Measurements from ENCODE around the gene NGLY1.

The NGLY1 gene

DNA sequence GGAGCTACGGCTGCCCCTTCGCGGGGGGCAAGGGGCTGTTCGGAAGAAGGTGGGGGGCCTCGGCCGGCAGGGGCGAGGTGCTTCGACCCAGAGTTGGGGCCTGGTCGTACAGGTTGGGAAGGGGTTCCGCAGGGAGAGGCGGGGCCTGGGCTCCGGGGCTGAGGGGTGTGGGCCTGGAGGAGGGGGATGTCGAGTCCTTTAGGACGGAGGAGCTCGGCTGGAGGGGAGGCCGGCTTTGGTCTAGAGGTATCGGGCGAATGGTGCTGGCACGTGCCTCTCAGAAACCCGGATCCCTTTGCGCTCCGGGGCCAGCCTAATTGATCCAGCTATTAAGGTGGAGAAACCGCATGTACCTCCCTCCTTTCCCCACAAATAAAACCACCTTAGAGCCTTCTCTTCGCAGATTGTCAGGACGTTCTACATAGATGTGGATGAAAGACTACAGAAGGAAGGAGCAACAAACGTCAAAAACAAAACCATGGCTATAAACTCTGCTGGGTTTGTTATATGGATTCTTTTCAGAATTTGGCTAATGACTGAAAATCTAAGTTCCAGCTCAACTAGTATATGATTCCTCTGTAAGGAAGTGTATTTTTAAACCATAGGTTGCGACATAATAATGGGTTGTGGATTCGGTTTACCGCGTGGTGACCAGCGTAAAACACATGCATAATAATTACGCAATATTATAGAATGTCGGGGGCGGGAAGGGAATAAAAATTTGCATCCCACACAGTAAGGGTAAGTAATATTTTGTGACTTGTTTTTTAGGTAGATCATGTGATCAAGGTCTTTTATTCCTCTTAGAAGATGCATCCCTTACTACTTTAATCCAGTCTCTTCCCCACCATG is 644 bp upstream of the NGLY1 start:
- H3K4me3 ChIP-seq (ENCODE audit: low read length in 2 of 2): peak overlapping the region; percentile 75 to 81
- no peaks in the 10 kb centered on the region for H3K9me3 ChIP-seq (ENCODE audit: control insufficient read depth in 2 of 2, low read length in 2 of 2)
- H3K27me3 ChIP-seq (ENCODE audit: control insufficient read depth in 1 of 2, insufficient read depth in 2 of 2, low read length in 2 of 2): no peaks in the 10 kb centered on the region
- H3K36me3 ChIP-seq (ENCODE audit: control insufficient read depth in 2 of 2, insufficient read depth in 2 of 2, low read length in 2 of 2): no peaks in the 10 kb centered on the region
- peaks cover 9% of the 10 kb centered on the region for H3K4me1 ChIP-seq (ENCODE audit: control insufficient read depth, insufficient read depth, low read length)
- peak overlapping the region; percentile 63 to 72 for H3K9ac ChIP-seq (ENCODE audit: low read length in 2 of 2)
- H3K27ac ChIP-seq (ENCODE audit: low read length): peak overlapping the region; percentile 12

DNA sequence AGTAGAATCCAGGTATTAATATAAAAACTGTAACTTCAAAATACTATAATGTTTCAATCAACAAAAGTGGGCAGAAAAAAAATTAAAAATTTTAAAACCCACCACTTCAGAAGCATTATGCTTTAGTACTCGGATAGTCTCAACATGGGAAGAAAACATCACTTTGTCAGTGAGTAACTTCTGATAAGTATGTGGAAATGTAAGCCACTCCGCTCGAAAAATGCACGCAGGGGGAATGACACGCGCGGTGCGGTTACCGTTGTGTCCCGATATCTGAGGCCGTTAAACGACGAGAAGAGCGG is 656 bp downstream of the NGLY1 start:
- H3K27me3 ChIP-seq (ENCODE audit: control insufficient read depth in 1 of 2, insufficient read depth in 2 of 2, low read length in 2 of 2): no peaks in the 10 kb centered on the region
- H3K9me3 ChIP-seq (ENCODE audit: control insufficient read depth in 2 of 2, low read length in 2 of 2): no peaks in the 10 kb centered on the region
- peaks cover 0 to 7% of the 10 kb centered on the region in 2 donors for H3K36me3 ChIP-seq (ENCODE audit: control insufficient read depth in 2 of 2, insufficient read depth in 2 of 2, low read length in 2 of 2)
- H3K4me3 ChIP-seq (ENCODE audit: low read length in 2 of 2): peak overlapping the region; percentile 72 to 87
- peak overlapping the region; percentile 62 to 71 for H3K9ac ChIP-seq (ENCODE audit: low read length in 2 of 2)
- H3K27ac ChIP-seq (ENCODE audit: low read length): peak overlapping the region; percentile 53
- H3K4me1 ChIP-seq (ENCODE audit: control insufficient read depth, insufficient read depth, low read length): peaks cover 9% of the 10 kb centered on the region

DNA sequence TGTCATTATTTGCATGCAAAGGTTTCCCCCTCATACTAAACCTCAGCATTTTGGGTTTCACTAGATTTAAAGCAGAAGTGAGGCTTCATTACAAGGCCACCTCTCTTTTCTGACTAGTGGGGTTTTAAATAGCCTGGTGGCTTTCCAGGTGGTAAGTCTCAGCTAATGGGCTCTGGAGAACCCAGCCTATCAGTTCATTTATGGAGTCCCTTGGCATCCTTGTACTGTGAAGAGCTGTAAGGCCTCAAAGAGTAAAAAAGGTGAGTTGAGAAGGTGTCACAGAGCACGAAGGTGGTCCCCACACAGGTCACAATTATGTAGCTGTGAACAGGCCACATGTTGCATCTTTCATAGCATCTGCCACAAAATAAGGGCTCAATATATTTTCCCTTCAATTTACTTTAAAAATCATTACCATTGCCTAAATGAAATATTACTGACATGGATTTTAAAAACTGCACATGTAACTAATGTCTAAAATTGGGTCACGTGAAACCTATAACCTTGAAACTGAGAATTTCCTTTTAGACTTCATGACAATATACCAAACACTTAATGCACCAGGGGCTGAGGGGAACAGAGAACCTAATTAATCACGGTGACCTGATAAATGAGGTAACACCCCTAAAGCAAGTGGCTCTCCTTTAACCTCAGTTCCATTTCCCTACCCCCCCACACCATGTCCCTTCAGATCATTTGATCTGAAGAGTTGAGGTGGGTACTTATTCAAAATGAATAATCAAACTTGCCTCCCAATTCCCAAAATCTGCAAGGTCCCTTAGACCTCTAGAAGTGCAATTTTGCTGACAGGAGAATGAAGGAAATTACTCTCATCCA is 1.3 kb downstream of the NGLY1 start:
- peak overlapping the region; percentile 72 to 87 for H3K4me3 ChIP-seq (ENCODE audit: low read length in 2 of 2)
- peaks cover 9% of the 10 kb centered on the region for H3K4me1 ChIP-seq (ENCODE audit: control insufficient read depth, insufficient read depth, low read length)
- no peak overlapping the region for H3K27ac ChIP-seq (ENCODE audit: low read length)
- peak overlapping the region; percentile 43 to 62 for H3K9ac ChIP-seq (ENCODE audit: low read length in 2 of 2)
- H3K9me3 ChIP-seq (ENCODE audit: control insufficient read depth in 2 of 2, low read length in 2 of 2): no peaks in the 10 kb centered on the region
- no peaks in the 10 kb centered on the region for H3K27me3 ChIP-seq (ENCODE audit: control insufficient read depth in 1 of 2, insufficient read depth in 2 of 2, low read length in 2 of 2)
- peaks cover 0 to 9% of the 10 kb centered on the region in 2 donors for H3K36me3 ChIP-seq (ENCODE audit: control insufficient read depth in 2 of 2, insufficient read depth in 2 of 2, low read length in 2 of 2)

DNA sequence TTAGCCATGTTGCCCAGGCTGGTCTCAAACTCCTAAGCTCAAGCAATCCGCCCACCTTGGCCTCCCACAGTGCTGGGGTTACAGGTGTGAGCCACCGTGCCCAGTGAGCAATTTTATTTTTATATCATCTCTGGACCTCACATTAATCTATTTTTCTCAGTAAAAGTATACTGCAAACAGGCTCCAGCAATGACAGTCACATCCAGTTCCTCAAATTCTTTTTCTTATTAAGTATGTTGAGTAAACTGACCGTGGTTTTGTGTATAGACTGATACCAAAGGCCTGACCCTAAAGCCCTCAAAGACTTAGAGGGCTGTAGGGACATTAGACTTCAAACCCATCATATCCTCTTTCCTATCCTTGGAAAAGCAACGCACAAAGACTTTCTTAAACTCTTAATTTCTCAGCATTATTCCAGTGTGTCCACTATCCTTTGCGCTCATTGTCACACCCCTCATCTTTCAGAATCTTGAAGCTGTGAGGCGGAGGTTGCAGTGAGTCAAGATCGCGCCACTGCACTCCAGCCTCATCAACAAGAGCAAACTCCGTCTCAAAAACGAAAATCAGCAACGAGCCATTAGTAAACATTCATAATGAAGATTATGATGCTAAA is 2.0 kb downstream of the NGLY1 start:
- no peak overlapping the region for H3K4me3 ChIP-seq (ENCODE audit: low read length in 2 of 2)
- peaks cover 9% of the 10 kb centered on the region for H3K4me1 ChIP-seq (ENCODE audit: control insufficient read depth, insufficient read depth, low read length)
- H3K27ac ChIP-seq (ENCODE audit: low read length): no peak overlapping the region
- H3K36me3 ChIP-seq (ENCODE audit: control insufficient read depth in 2 of 2, insufficient read depth in 2 of 2, low read length in 2 of 2): peaks cover 0 to 10% of the 10 kb centered on the region in 2 donors
- no peaks in the 10 kb centered on the region for H3K9me3 ChIP-seq (ENCODE audit: control insufficient read depth in 2 of 2, low read length in 2 of 2)
- H3K27me3 ChIP-seq (ENCODE audit: control insufficient read depth in 1 of 2, insufficient read depth in 2 of 2, low read length in 2 of 2): no peaks in the 10 kb centered on the region
- H3K9ac ChIP-seq (ENCODE audit: low read length in 2 of 2): no peak overlapping the region

DNA sequence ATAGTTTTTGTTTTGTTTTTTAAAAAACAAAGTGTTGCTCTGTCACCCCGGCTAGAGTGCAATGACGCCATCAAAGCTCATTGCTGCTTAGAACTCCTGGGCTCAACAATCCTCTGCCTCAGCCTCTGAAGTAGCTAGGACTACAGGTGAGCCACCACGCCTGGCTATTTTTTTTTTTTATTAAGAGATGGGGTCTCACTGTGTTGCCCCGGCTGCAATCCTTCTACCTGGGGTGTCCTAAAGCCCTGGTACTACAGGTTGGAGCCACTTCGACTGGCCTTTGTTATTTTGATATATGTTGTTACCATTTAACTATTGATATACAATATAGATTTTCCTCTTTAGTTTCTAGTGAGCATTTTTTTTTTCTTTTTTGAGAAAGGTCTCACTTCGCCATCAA is 2.6 kb downstream of the NGLY1 start:
- Histone ChIP-seq H3K4me1 (ENCODE audit: control insufficient read depth, insufficient read depth, low read length) (peaks cover 9% of the 10 kb centered on the region), H3K4me3 (ENCODE audit: low read length in 2 of 2) (no peak overlapping the region), H3K9ac (ENCODE audit: low read length in 2 of 2) (no peak overlapping the region), H3K36me3 (ENCODE audit: control insufficient read depth in 2 of 2, insufficient read depth in 2 of 2, low read length in 2 of 2) (peaks cover 0 to 16% of the 10 kb centered on the region in 2 donors), H3K9me3 (ENCODE audit: control insufficient read depth in 2 of 2, low read length in 2 of 2) (no peaks in the 10 kb centered on the region), H3K27ac (ENCODE audit: low read length) (no peak overlapping the region), H3K27me3 (ENCODE audit: control insufficient read depth in 1 of 2, insufficient read depth in 2 of 2, low read length in 2 of 2) (no peaks in the 10 kb centered on the region)

DNA sequence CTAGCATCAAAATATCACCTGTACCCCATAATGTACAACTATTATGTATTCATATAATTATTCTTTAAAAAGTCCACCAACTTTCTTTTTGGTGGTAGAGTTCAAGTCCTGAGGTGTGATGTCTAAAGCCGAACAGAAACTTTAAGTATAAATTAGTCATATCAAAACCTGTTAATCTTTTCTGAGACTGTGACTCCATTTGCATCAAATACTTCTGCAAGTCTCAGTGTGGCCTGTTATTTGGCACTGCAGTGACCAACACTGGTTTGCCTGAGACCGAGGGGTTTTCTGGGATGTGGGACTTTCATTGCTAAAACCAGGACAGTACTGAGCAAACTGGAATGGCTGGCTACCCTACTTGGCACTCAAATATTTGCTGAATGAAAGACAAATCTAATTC is 7.3 kb downstream of the NGLY1 start:
- Histone ChIP-seq H3K4me3 (ENCODE audit: low read length in 2 of 2) (no peak overlapping the region), H3K27ac (ENCODE audit: low read length) (no peak overlapping the region), H3K4me1 (ENCODE audit: control insufficient read depth, insufficient read depth, low read length) (no peaks in the 10 kb centered on the region), H3K27me3 (ENCODE audit: control insufficient read depth in 1 of 2, insufficient read depth in 2 of 2, low read length in 2 of 2) (no peaks in the 10 kb centered on the region), H3K36me3 (ENCODE audit: control insufficient read depth in 2 of 2, insufficient read depth in 2 of 2, low read length in 2 of 2) (peaks cover 0 to 21% of the 10 kb centered on the region in 2 donors), H3K9ac (ENCODE audit: low read length in 2 of 2) (no peak overlapping the region), H3K9me3 (ENCODE audit: control insufficient read depth in 2 of 2, low read length in 2 of 2) (no peaks in the 10 kb centered on the region)

DNA sequence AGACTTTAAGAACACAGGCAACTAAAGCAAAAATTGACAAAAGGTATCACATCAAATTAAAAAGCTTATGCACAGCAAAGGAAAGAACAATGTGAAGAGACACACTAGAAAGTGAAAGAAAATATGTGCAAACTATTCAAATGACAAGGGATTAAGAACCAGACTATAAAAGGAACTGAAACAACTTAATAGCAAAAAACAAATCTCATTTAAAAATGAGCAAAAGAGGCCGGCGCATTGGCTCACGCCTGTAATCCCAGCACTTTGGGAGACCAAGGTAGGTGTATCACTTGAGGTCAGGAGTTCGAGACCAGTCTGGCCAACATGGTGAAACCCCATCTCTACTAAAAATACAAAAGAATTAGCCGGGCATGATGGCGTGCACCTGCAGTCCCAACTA is 14.4 kb downstream of the NGLY1 start:
- H3K27me3 ChIP-seq (ENCODE audit: control insufficient read depth in 1 of 2, insufficient read depth in 2 of 2, low read length in 2 of 2): no peaks in the 10 kb centered on the region
- no peaks in the 10 kb centered on the region for H3K4me1 ChIP-seq (ENCODE audit: control insufficient read depth, insufficient read depth, low read length)
- H3K36me3 ChIP-seq (ENCODE audit: control insufficient read depth in 2 of 2, insufficient read depth in 2 of 2, low read length in 2 of 2): peaks cover 0 to 1% of the 10 kb centered on the region in 2 donors
- H3K27ac ChIP-seq (ENCODE audit: low read length): no peak overlapping the region
- no peak overlapping the region for H3K9ac ChIP-seq (ENCODE audit: low read length in 2 of 2)
- H3K4me3 ChIP-seq (ENCODE audit: low read length in 2 of 2): no peak overlapping the region
- H3K9me3 ChIP-seq (ENCODE audit: control insufficient read depth in 2 of 2, low read length in 2 of 2): no peaks in the 10 kb centered on the region

DNA sequence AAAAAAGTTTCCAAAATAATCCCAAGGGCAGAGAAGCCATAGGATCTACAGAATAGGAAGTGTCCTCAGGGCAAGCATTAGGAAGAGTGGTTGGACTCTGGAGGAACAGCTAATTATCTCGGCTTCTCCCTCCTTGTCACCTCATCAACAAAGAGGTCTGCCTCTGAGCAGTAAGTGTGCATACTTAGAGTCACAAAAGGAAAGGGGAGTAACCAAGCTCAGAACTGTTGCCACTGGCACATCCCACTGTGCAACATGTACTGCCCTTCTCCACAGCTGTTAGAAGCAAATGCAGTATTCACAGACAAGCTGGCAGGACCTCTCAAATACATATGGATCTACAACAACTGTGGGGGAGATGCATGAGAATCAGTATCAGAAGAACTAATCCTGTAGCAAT is 31.5 kb downstream of the NGLY1 start:
- H3K4me3 ChIP-seq (ENCODE audit: low read length in 2 of 2): no peak overlapping the region
- H3K9me3 ChIP-seq (ENCODE audit: control insufficient read depth in 2 of 2, low read length in 2 of 2): no peaks in the 10 kb centered on the region
- no peaks in the 10 kb centered on the region for H3K27me3 ChIP-seq (ENCODE audit: control insufficient read depth in 1 of 2, insufficient read depth in 2 of 2, low read length in 2 of 2)
- no peak overlapping the region for H3K27ac ChIP-seq (ENCODE audit: low read length)
- peaks cover 11 to 19% of the 10 kb centered on the region in 2 donors for H3K36me3 ChIP-seq (ENCODE audit: control insufficient read depth in 2 of 2, insufficient read depth in 2 of 2, low read length in 2 of 2)
- no peaks in the 10 kb centered on the region for H3K4me1 ChIP-seq (ENCODE audit: control insufficient read depth, insufficient read depth, low read length)
- H3K9ac ChIP-seq (ENCODE audit: low read length in 2 of 2): no peak overlapping the region

DNA sequence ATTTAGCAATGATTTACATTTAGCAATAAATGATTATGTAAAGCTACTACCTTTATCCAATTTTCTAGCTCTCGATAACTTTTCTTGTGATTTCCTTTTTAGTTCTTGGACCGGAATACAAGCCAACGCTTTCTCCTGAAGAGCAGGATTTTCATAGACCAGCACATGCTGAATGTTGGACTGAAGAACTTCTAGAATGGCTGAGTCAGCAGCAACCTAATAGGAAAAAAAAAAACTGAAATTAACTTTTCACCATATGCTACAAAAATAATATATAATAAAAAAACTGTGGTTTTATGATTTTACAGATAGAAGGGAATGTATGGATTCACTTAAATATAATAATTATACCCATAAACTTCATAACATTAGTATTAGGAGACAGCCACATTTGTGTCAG is 32.2 kb downstream of the NGLY1 start:
- H3K9ac ChIP-seq (ENCODE audit: low read length in 2 of 2): no peak overlapping the region
- H3K9me3 ChIP-seq (ENCODE audit: control insufficient read depth in 2 of 2, low read length in 2 of 2): no peaks in the 10 kb centered on the region
- no peaks in the 10 kb centered on the region for H3K27me3 ChIP-seq (ENCODE audit: control insufficient read depth in 1 of 2, insufficient read depth in 2 of 2, low read length in 2 of 2)
- H3K4me1 ChIP-seq (ENCODE audit: control insufficient read depth, insufficient read depth, low read length): no peaks in the 10 kb centered on the region
- no peak overlapping the region for H3K4me3 ChIP-seq (ENCODE audit: low read length in 2 of 2)
- H3K36me3 ChIP-seq (ENCODE audit: control insufficient read depth in 2 of 2, insufficient read depth in 2 of 2, low read length in 2 of 2): peaks cover 11 to 19% of the 10 kb centered on the region in 2 donors
- no peak overlapping the region for H3K27ac ChIP-seq (ENCODE audit: low read length)

DNA sequence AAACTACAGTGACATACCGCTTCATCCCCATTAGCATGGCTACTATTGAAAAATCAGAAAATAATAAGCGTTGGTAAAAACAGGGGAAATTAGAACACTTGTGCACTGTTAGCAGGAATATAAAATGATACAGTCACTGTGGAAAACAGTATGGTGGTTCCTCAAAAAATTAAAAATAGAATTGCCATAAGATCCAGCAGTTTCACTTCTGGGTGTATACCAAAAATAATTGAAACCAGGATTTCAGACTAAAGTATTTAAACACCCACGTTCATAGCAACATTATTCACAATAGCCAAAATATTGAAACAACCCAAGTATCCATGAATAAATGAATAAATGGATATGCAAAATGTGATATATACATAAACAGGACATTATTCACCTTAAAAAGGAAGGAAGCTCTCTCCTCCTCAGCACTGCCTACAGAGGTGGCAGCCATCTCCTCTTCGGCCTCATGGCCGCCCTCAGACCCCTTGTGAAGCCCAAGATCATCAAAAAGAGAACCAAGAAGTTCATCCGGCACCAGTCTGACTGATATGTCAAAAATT is 34.1 kb downstream of the NGLY1 start:
- Histone ChIP-seq H3K4me3 (ENCODE audit: low read length in 2 of 2) (no peak overlapping the region), H3K9ac (ENCODE audit: low read length in 2 of 2) (no peak overlapping the region), H3K27ac (ENCODE audit: low read length) (no peak overlapping the region), H3K9me3 (ENCODE audit: control insufficient read depth in 2 of 2, low read length in 2 of 2) (no peaks in the 10 kb centered on the region), H3K36me3 (ENCODE audit: control insufficient read depth in 2 of 2, insufficient read depth in 2 of 2, low read length in 2 of 2) (peaks cover 11 to 23% of the 10 kb centered on the region in 2 donors), H3K27me3 (ENCODE audit: control insufficient read depth in 1 of 2, insufficient read depth in 2 of 2, low read length in 2 of 2) (no peaks in the 10 kb centered on the region), H3K4me1 (ENCODE audit: control insufficient read depth, insufficient read depth, low read length) (no peaks in the 10 kb centered on the region)

Data from stomach smooth muscle (tissue), 2 donors.